Trophoblast cell (in vitro differentiated cells and primary cell): ENCODE measurements around the gene ARMC12.
A peak's percentile ranks its signal among the peaks of the same experiment; 100 is the strongest.

Source experiments
- DNase-seq, 2 donors: peaks; one replicate each; pipeline ENCODE4 v3.0.0-alpha.2; 2016
- H2AFZ ChIP-seq: 2 replicates; pipeline ENCODE4 v1.6.1; 2013; ENCODE audit warnings: low read length, moderate library complexity, mild to moderate bottlenecking; ENCODE audit not compliant: insufficient read depth, poor library complexity
- H2AK5ac ChIP-seq: 2 replicates; pipeline ENCODE4 v1.6.1; 2013; ENCODE audit warnings: mild to moderate bottlenecking, low read length
- H2BK120ac ChIP-seq: 2 replicates; pipeline ENCODE4 v1.6.1; 2013; ENCODE audit warnings: low read length, mild to moderate bottlenecking, moderate library complexity; ENCODE audit not compliant: insufficient read depth, poor library complexity
- H2BK12ac ChIP-seq: 2 replicates; pipeline ENCODE4 v1.6.1; 2013; ENCODE audit warnings: mild to moderate bottlenecking, low read length, moderate library complexity
- H2BK5ac ChIP-seq: 2 replicates; pipeline ENCODE4 v1.6.1; 2013; ENCODE audit warnings: low read length, low read depth, moderate library complexity, mild to moderate bottlenecking; ENCODE audit not compliant: poor library complexity
- H3K14ac ChIP-seq: 2 replicates; pipeline ENCODE4 v1.6.1; 2013; ENCODE audit warnings: mild to moderate bottlenecking, low read length
- H3K18ac ChIP-seq: 2 replicates; pipeline ENCODE4 v1.6.1; 2013; ENCODE audit warnings: mild to moderate bottlenecking, low read length
- H3K23ac ChIP-seq: 2 replicates; pipeline ENCODE4 v1.6.1; 2013; ENCODE audit warnings: low read length
- H3K27ac ChIP-seq: 2 replicates; pipeline ENCODE4 v1.5.1; 2013; ENCODE audit warnings: low read depth, mild to moderate bottlenecking, inconsistent platforms, low read length, moderate library complexity
- H3K27me3 ChIP-seq: 2 replicates; pipeline ENCODE4 v1.6.1; 2013; ENCODE audit warnings: inconsistent platforms, mild to moderate bottlenecking, low read length, moderate library complexity; ENCODE audit not compliant: insufficient read depth
- H3K36me3 ChIP-seq, 2 experiments: 1 replicate in 1 of 2; 2 replicates in 1 of 2; pipeline ENCODE4 v1.6.1; 2013; ENCODE audit warnings: low read length in 2 of 2, mild to moderate bottlenecking in 2 of 2, moderate library complexity in 1 of 2; ENCODE audit not compliant: insufficient read depth in 2 of 2, control insufficient read depth in 1 of 2
- H3K4ac ChIP-seq: 2 replicates; pipeline ENCODE4 v1.6.1; 2013; ENCODE audit warnings: low read depth, mild to moderate bottlenecking, low read length, moderate library complexity
- H3K4me1 ChIP-seq, 2 experiments: 1 replicate in 1 of 2; 2 replicates in 1 of 2; pipeline ENCODE4 v1.6.1; 2013; ENCODE audit warnings: low read length in 2 of 2, mild to moderate bottlenecking in 2 of 2, moderate library complexity in 1 of 2; ENCODE audit not compliant: insufficient read depth in 2 of 2, control insufficient read depth in 1 of 2
- H3K4me2 ChIP-seq: 2 replicates; pipeline ENCODE4 v1.6.1; 2013; ENCODE audit warnings: inconsistent platforms, mild to moderate bottlenecking, low read length, moderate library complexity
- H3K4me3 ChIP-seq: 2 replicates; pipeline ENCODE4 v1.5.1; 2013; ENCODE audit warnings: mild to moderate bottlenecking, low read depth, low read length, inconsistent platforms
- H3K79me1 ChIP-seq: one replicate; pipeline ENCODE4 v1.6.1; 2013; ENCODE audit warnings: low read length
- H3K79me2 ChIP-seq: 2 replicates; pipeline ENCODE4 v1.6.1; 2013; ENCODE audit warnings: low read length, mild to moderate bottlenecking; ENCODE audit not compliant: control insufficient read depth, insufficient read depth, poor library complexity
- H3K9ac ChIP-seq: 2 replicates; pipeline ENCODE4 v1.6.1; 2013; ENCODE audit warnings: mild to moderate bottlenecking, low read length
- H3K9me3 ChIP-seq: 2 replicates; pipeline ENCODE4 v1.6.1; 2013; ENCODE audit warnings: low read depth, mild to moderate bottlenecking, control low read depth, inconsistent platforms, low read length; ENCODE audit not compliant: insufficient read depth
- H4K12ac ChIP-seq: 2 replicates; pipeline ENCODE4 v1.6.1; 2013; ENCODE audit warnings: low read depth, mild to moderate bottlenecking, low read length, moderate library complexity
- H4K8ac ChIP-seq: 2 replicates; pipeline ENCODE4 v1.6.1; 2013; ENCODE audit warnings: low read depth, mild to moderate bottlenecking, low read length, moderate library complexity
- H4K91ac ChIP-seq: one replicate; pipeline ENCODE4 v1.6.1; 2013; ENCODE audit warnings: low read depth, mild to moderate bottlenecking, low read length, moderate library complexity
- WGBS: extraction: QIAGEN DNeasy Blood & Tissue Kit; methylation state at CpG from one replicate; pipeline ENCODE4 v1.1.7; 2013; ENCODE audit warnings: missing lambda C conversion rate; ENCODE audit not compliant: insufficient read length, insufficient coverage; ENCODE audit errors: extremely low coverage; 5-methylcytosine and 5-hydroxymethylcytosine counted together

Gene ARMC12

GRCh38 chr6:35727231-35727934, 9.4 kb upstream of the ARMC12 start:
- H2AFZ ChIP-seq, result peak overlapping the region; percentile 52
- peak overlapping the region; percentile 77 for H3K4me2 ChIP-seq
- peak in 1 of 2 donors; percentile 8 for DNase-seq
- no peak overlapping the region for H3K23ac ChIP-seq
- H3K4me1 ChIP-seq, result peaks cover 13 to 14% of the 10 kb centered on the region in 2 experiments
- H3K79me1 ChIP-seq, result peaks cover 15% of the 10 kb centered on the region
- H4K91ac ChIP-seq, result peak overlapping the region; percentile 57
- no peaks in the 10 kb centered on the region for H3K36me3 ChIP-seq
- peak overlapping the region; percentile 28 for H3K18ac ChIP-seq
- WGBS, result no CpG with 5 or more reads among the region's 29 CpGs
- H3K4ac ChIP-seq, result no peak overlapping the region
- H3K14ac ChIP-seq, result peak overlapping the region; percentile 51
- H2BK12ac ChIP-seq, result no peak overlapping the region
- H3K9ac ChIP-seq, result no peak overlapping the region
- H3K4me3 ChIP-seq, result peak overlapping the region; percentile 70
- H3K27ac ChIP-seq, result no peak overlapping the region
- H3K9me3 ChIP-seq, result no peaks in the 10 kb centered on the region
- peak overlapping the region; percentile 18 for H2BK120ac ChIP-seq
- no peak overlapping the region for H2BK5ac ChIP-seq
- H2AK5ac ChIP-seq, result no peak overlapping the region
- H4K12ac ChIP-seq, result no peak overlapping the region
- H3K27me3 ChIP-seq, result no peaks in the 10 kb centered on the region
- peak overlapping the region; percentile 33 for H4K8ac ChIP-seq
- peaks cover 2% of the 10 kb centered on the region for H3K79me2 ChIP-seq

DNA sequence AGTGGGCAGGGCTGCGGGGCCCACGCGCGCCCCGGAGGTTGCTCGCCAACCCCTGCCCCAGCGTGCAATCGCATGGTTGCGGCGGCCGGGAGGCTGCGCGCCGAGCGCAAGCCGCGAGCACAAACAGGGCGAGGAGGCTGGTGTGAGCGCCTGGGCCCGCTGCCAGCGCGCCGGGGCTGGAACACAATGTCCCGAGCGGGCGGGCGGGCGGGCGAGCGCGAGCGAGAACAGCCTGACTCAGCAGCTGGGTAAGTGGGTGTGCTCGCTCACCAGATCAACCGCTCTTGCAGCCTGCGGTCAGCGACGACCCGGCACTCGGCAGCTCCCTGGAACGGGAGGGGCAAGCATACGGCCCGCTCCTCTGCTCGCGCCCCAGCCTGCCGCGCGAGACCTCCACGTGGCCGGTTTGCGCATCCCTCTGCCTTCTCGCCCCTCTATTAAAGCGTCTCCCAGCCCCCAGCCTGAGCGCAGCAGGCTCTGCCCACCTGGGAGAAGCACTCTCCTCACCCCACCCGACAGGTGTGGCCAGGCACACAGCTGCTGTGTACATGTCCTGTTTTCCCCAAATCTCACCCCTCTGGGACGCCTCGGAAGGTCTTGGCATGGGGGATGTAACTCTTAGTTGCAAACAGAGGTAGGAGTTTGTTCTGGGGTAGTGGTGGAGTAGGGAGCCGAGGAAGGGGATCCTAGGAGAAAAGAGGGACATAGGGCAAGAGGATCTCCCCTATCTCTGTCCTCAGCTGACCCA, 8.7 kb upstream of the ARMC12 start:
- Histone ChIP-seq H2BK5ac (no peak overlapping the region), H3K4me3 (peak overlapping the region; percentile 70), H3K18ac (peak overlapping the region; percentile 28), H3K79me2 (peaks cover 2% of the 10 kb centered on the region), H3K23ac (no peak overlapping the region), H3K27me3 (no peaks in the 10 kb centered on the region), H3K9me3 (no peaks in the 10 kb centered on the region), H4K8ac (peak overlapping the region; percentile 63), H3K36me3 (no peaks in the 10 kb centered on the region), H3K14ac (peak overlapping the region; percentile 51), H2AK5ac (no peak overlapping the region), H3K27ac (no peak overlapping the region), H2AFZ (peak overlapping the region; percentile 52), H4K12ac (no peak overlapping the region), H3K4me2 (peak overlapping the region; percentile 77), H2BK12ac (no peak overlapping the region), H3K4me1 (peaks cover 13 to 14% of the 10 kb centered on the region in 2 experiments), H2BK120ac (peak overlapping the region; percentile 18), H3K9ac (no peak overlapping the region), H4K91ac (peak overlapping the region; percentile 57), H3K79me1 (peaks cover 15% of the 10 kb centered on the region), H3K4ac (no peak overlapping the region)
- no CpG with 5 or more reads among the region's 57 CpGs for WGBS
- DNase-seq, result peak; percentile 51 to 67

GRCh38 chr6:35728683-35729678, 7.9 kb upstream of the ARMC12 start:
- Histone ChIP-seq H3K27me3 (no peaks in the 10 kb centered on the region), H3K14ac (no peak overlapping the region), H2BK120ac (no peak overlapping the region), H3K4me1 (peaks cover 13 to 14% of the 10 kb centered on the region in 2 experiments), H3K4me2 (no peak overlapping the region), H4K8ac (no peak overlapping the region), H3K4ac (no peak overlapping the region), H4K12ac (no peak overlapping the region), H2AFZ (peak overlapping the region; percentile 23), H3K27ac (no peak overlapping the region), H3K4me3 (no peak overlapping the region), H3K9ac (peak overlapping the region; percentile 19), H3K36me3 (no peaks in the 10 kb centered on the region), H4K91ac (no peak overlapping the region), H2AK5ac (no peak overlapping the region), H3K79me2 (peaks cover 2% of the 10 kb centered on the region), H2BK5ac (no peak overlapping the region), H2BK12ac (no peak overlapping the region), H3K23ac (no peak overlapping the region), H3K79me1 (peaks cover 15% of the 10 kb centered on the region), H3K9me3 (no peaks in the 10 kb centered on the region), H3K18ac (no peak overlapping the region)
- no peak for DNase-seq
- WGBS, result no CpG with 5 or more reads among the region's 12 CpGs

DNA sequence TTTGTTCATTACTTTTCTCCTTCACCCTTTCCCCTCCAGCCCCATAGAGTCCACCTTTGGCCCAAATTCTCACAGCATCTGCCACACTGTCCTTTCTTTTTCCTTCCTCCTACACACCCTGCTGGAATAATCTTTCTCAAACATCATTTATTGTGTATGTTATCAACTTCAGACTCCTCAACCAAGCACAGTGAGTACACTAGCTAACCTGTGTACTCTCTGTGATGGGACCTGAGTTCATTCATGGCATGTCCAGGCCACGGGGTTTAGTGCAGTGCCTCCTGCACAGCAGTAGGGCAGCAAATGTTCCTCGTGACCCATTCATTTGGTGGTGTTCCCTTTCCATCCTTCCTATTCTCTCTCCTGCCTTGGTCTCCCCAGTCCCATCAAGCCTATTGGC, 7.1 kb upstream of the ARMC12 start:
- peaks cover 15% of the 10 kb centered on the region for H3K79me1 ChIP-seq
- H3K18ac ChIP-seq, result no peak overlapping the region
- no peak overlapping the region for H2AK5ac ChIP-seq
- H3K4me1 ChIP-seq, result peaks cover 13 to 14% of the 10 kb centered on the region in 2 experiments
- peaks cover 2% of the 10 kb centered on the region for H3K79me2 ChIP-seq
- no peak overlapping the region for H4K12ac ChIP-seq
- no peaks in the 10 kb centered on the region for H3K27me3 ChIP-seq
- no peak overlapping the region for H3K4ac ChIP-seq
- no peak overlapping the region for H2AFZ ChIP-seq
- H3K9me3 ChIP-seq, result no peaks in the 10 kb centered on the region
- no CpG with 5 or more reads among the region's 2 CpGs for WGBS
- no peak for DNase-seq
- H2BK12ac ChIP-seq, result no peak overlapping the region
- H3K9ac ChIP-seq, result no peak overlapping the region
- H3K14ac ChIP-seq, result no peak overlapping the region
- no peaks in the 10 kb centered on the region for H3K36me3 ChIP-seq
- H3K4me2 ChIP-seq, result no peak overlapping the region
- H2BK5ac ChIP-seq, result no peak overlapping the region
- H2BK120ac ChIP-seq, result no peak overlapping the region
- no peak overlapping the region for H3K27ac ChIP-seq
- no peak overlapping the region for H4K8ac ChIP-seq
- no peak overlapping the region for H3K23ac ChIP-seq
- no peak overlapping the region for H4K91ac ChIP-seq
- H3K4me3 ChIP-seq, result no peak overlapping the region
